GM12874 (cell line): ENCODE data around the gene IQCN.
A peak's percentile ranks its signal among the peaks of the same experiment; 100 is the strongest.

ENCODE experiments used
- CTCF ChIP-seq: IDR thresholded peaks from 2 replicates; pipeline ENCODE4 v1.5.1; 2011; ENCODE audit warnings: low read depth, mild to moderate bottlenecking, control low read depth, low read length, moderate library complexity; ENCODE audit not compliant: insufficient read depth

IQCN gene

GRCh38 chr19:18230941-18231734 lies 43.1 kb downstream of the IQCN start:
- no peak for TF ChIP-seq CTCF

- no peak for TF ChIP-seq CTCF
These were observed 44.3 kb downstream of the IQCN start for GRCh38 chr19:18229915-18230314.

- TF ChIP-seq CTCF: peak; percentile 70
These were observed 44.8 kb downstream of the IQCN start for GRCh38 chr19:18229474-18229873.

GRCh38 chr19:18227781-18228271 lies 46.4 kb downstream of the IQCN start:
- no peak for TF ChIP-seq CTCF

GRCh38 chr19:18226956-18227780 lies 47.1 kb downstream of the IQCN start:
- no peak for TF ChIP-seq CTCF

GRCh38 chr19:18225702-18226468 lies 48.4 kb downstream of the IQCN start, which contains the start of gene PDE4C:
PDE4C (minus strand) TSS chr19:18226438; CDS start chr19:18226415, 23 bp downstream.
- TF ChIP-seq CTCF: no peak

- TF ChIP-seq CTCF: no peak
These were observed 48.9 kb downstream of the IQCN start for GRCh38 chr19:18225355-18225701.
